ENCODE measurements around the gene ARL6IP5.
A peak's percentile ranks its signal among the peaks of the same experiment; 100 is the strongest.

The ARL6IP5 gene

GRCh38 chr3:69087030-69087791 lies 2.5 kb downstream of the ARL6IP5 start:
- no peak for FAIRE-seq

- no peak for FAIRE-seq
Observed at GRCh38 chr3:69088063-69088462, 3.3 kb downstream of the ARL6IP5 start.

- no peak for FAIRE-seq
Observed at GRCh38 chr3:69090021-69090420, 5.3 kb downstream of the ARL6IP5 start.

DNA sequence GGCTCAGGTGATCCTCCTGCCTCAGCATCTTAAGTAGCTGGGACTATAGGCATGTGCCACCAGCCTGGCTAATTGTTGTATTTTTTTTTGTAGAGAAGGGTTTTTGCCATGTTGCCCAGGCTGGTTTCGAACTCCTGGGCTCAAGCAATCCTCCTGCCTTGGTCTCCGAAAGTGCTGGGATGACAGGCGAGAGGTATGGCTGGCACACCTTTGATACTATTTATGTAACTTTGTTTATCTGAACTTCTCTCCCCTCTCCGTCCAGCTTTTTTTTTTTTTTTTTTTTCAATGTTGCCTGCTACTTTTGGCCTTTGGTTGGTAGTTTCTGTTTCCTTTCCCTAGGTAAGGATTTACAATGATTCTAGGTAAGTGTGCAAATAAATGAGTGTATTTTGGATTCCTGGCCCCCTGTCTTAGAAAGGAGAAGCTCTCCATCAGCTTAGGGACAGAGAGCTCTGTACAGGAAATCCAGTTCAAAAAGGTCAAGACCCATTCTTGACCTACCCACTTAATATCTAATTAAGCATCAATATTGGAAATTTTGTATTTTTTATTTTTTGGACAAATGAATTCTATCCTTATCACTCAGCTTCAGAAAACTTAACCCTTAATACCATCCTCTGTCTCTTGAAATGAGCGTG lies 6.8 kb downstream of the ARL6IP5 start:
- FAIRE-seq = no peak

GRCh38 chr3:69092030-69092516 lies 7.3 kb downstream of the ARL6IP5 start:
- FAIRE-seq = no peak

GRCh38 chr3:69094467-69095205 lies 9.9 kb downstream of the ARL6IP5 start:
- no peak for FAIRE-seq

- no peak for FAIRE-seq
Observed at GRCh38 chr3:69095636-69096035, 10.9 kb downstream of the ARL6IP5 start.

DNA sequence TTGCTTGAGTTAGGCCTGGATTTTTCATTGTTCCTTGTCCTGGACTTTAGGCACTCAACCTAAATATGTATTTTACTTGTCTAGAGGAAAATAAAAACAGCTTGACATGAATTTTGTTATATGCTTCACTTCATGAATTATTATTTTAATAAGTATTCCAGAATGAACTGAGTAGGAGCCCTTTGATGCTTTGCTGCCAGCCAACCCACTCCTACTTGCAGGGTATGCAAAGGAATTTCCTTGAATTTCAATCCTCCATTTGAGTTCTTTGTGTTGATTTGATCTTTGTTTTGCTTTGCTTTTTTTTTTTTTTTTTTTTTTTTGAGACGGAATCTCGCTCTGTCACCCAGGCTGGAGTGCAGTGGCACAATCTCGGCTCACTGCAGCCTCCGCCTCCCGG lies 11.6 kb downstream of the ARL6IP5 start:
- no peak for FAIRE-seq

DNA sequence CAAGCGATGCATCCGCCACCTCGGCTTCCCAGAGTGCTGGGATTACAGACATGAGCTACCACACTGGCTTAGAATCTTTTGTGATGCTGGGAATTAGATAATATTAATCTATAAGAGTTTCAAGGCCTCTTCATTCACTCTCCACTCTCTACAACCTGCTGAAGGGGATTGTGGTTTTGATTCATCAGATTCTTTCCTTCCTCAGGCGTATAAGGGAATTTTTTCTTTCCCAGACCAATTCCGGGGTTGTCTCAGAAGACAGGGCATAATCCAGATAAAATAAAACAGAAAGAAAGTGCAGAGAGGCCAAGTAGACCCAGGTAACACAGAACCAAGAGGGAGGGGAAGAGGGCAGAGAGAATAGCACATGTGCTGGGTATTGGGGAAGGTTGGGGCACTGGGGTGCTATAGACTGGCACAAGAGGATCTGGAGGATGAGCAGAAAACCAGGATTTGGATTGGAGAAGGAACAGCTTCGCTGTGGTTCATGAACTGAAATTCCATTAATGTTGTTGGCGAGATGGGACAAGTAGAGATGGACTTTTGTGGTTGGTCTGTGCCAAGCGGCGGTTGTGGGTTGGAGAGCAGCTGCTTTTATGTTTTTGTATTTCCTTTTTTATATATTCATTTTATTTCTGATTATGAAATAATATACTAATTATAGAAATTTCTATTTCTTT lies 12.8 kb downstream of the ARL6IP5 start:
- no peak for FAIRE-seq

DNA sequence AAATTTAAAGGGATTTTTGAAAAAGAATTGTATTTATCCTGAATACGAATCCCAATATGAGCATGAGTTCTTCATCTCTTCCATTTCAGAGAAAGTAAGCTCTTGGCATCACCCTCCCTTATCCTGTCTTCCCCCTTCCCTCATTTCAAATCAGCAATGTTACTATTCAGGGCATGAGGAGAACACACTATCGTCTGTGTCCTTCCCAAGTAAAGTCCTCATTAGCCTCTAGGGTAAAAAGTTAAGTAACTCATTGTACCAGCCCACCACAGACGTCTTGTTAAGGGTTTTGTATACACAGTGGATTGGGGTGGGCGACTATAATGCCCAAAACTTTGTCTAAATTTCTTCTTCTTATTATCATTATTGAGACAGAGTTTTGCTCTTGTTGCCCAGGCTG lies 14.8 kb downstream of the ARL6IP5 start:
- no peak for FAIRE-seq

DNA sequence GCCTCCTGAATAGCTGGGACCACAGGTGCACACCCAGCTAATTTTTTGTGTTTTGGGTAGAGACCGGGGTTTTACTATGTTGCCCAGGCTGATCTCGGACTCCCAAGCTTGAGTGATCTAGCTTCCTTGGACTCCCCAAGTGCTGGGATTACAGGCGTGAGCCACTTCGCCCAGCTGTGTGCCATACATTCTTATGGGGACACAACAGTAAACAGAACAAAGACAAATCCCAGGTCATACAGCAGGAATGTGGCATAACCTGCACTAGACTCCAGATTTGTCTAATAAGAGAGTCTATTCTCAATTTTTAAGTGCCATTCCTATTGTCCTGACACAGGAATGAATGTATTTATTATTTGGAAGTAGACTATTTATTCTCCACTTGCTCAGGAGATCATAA lies 17.6 kb downstream of the ARL6IP5 start:
- FAIRE-seq = no peak

GRCh38 chr3:69103123-69103522 lies 18.4 kb downstream of the ARL6IP5 start:
- no peak for FAIRE-seq

DNA sequence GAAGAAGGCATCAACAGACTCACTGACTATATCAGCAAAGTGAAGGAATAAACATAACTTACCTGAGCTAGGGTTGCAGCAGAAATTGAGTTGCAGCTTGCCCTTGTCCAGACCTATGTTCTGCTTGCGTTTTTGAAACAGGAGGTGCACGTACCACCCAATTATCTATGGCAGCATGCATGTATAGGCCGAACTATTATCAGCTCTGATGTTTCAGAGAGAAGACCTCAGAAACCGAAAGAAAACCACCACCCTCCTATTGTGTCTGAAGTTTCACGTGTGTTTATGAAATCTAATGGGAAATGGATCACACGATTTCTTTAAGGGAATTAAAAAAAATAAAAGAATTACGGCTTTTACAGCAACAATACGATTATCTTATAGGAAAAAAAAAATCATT lies 19.8 kb downstream of the ARL6IP5 start:
- no peak for FAIRE-seq

DNA sequence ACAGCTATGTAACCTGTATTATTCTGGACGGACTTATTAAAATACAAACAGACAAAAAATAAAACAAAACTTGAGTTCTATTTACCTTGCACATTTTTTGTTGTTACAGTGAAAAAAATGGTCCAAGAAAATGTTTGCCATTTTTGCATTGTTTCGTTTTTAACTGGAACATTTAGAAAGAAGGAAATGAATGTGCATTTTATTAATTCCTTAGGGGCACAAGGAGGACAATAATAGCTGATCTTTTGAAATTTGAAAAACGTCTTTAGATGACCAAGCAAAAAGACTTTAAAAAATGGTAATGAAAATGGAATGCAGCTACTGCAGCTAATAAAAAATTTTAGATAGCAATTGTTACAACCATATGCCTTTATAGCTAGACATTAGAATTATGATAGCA lies 20.6 kb downstream of the ARL6IP5 start:
- FAIRE-seq = peak; percentile 27

GRCh38 chr3:69107841-69108240 lies 23.1 kb downstream of the ARL6IP5 start:
- FAIRE-seq = no peak

DNA sequence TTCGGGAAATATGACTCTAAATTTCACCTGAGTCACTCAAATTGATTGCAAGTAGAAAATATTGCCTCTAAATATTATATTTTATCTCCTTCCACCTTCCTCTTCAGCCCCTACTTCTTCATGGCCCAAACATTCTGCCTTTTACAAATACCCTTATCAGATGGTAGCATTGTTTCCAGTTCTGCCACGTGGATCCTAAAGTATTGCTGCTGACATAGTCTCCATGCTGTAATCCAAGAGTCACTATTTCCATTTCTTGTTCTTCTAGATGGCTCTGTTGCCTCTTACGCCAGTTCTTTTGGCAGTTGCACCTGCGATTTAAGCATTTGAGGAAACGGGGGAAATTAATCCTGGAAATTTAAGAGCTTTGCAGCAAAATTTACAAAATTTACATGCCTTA lies 24.1 kb downstream of the ARL6IP5 start:
- no peak for FAIRE-seq

DNA sequence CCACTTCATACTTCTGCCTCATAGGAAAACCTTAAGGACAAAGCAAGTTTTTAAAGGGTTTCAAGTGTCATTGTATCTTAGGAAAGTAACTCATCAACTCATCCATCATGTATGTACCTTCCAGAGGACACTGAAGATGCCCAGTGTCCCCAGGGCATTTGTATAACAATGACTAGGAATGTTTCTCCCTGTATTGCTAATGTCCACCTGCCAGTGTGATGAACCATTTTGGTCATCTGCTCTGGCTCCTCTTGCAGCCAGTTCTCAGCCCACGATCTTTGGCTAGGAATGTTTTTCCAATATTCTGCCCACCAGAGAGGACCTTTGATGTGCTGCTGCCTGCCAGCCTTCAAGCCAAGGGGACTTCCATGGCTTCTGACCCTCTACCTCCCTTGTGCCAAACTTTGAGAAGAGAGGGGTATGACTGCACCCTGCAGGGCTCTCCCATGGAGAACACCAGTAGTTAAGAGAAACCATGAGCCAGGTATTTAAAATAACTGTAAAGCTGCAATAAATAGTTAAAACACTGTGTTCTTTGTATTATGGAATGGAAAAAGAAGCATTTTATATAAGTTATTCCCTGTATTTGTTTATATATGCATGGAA lies 26.3 kb downstream of the ARL6IP5 start:
- no peak for FAIRE-seq

DNA sequence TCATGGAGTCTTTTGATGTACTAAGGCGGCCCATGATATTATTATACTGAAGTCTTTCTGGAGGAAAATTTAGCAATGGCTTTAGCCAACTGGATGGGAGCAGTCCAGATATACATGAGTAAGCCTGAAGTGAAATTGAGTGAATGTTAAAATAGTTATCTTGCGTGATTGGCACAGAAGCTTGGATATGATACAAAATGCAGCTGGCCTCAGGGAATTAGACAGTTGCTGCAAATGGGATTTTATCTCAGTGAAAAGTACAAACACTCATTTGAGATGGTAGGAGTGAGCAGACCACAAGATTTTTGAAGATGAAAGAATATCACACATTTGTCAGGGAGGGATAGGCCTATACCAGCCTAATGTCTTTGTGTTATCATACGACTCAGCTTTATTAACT lies 28.8 kb downstream of the ARL6IP5 start:
- FAIRE-seq = no peak

DNA sequence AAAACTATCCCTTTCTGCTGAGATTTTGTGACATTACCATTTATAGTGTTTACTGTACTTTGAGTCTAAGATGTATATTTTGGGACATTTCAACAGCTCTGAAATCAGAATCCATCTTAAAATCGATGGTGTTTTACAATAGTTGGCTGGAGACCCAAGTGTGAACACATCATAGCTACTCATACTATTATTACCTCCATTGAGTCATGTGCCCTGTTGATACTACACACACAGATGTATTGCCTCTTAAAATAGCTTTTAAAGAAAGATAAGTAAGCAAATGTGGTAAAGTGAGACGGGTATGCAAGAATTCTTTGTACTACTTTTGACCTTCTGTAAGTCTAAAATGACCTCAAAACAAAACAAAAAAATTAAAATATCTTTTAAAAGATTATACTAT lies 31.0 kb downstream of the ARL6IP5 start:
- FAIRE-seq = no peak

DNA sequence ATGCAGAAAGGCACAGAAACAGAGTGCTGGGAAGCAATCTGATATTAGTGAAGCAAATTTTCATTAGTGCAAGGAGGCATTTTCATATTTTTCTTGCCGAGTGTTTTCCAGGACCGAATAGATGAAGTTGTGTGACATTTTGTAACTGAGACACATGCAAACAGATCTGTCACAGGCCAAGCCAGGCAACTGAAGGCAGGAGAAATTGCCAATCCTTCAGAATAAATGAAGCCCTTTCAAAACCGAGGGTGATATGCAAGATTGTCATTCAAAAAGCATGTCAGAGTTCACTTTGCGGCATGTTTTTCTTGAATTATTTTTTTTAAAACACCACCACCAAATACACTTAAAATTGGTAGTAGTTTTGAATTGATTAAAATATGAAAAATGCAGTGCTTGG lies 31.4 kb downstream of the ARL6IP5 start:
- no peak for FAIRE-seq

DNA sequence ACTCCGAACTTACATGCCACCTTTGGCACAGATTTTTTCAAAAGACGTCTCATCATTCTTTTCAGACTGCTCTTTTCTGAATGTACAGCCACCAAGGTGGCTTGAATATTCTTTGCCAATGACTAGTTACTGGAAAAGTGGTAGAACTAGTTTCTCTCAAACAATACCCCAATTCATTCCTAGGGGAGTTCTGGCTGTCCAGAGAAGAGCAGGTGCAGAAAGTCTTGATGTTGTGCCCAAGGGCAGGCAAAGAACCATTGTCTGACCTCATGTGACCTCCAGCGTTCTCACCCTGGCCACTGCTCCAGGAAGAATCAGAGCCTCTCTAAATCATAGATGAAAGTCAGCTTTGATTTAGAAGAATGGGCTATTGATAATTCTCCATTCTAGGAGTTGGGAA lies 32.2 kb downstream of the ARL6IP5 start:
- FAIRE-seq = no peak

DNA sequence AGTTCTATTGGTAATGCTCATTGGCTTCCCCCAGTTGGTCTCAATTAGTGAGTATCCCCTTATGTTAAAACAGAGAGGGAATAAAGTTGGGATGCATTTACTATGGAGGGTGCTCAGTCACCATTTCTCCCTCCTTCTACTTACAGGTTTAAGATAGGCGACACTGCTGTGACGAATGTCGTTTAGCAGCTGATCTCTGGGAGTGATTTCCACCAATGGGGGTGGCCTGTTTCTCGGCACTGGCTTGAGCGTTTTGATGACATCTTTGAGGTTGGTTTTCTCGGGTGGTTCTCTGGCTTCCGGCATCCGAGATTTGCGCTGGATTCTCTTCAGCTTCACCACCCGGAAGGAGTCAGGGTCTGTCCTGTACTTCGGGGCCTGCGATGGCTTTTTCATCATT lies 33.8 kb downstream of the ARL6IP5 start:
- no peak for FAIRE-seq

DNA sequence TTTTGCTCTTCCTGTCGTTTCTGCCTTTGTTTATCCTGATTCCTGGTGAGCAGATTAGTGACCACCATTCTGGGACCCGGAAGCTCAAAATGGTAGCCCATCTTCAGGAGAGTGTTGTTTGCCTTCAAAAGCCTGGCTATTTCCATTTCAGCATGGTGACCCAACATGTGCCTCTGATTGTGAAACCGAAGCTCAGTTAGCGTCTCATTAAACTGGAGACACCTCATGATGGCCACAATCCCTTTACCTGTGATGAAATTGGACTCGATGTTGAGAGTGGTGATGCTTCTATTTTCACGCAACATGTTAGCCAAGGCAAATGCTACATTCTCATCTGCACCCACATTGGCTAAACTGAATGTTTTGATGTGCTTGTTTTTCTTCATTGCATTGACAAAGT lies 34.4 kb downstream of the ARL6IP5 start:
- no peak for FAIRE-seq

Measured in A204.1 (cell line).